GM23338 (cell line): ENCODE results near the gene TFB2M. TPM values are rescaled to one million over a fixed set of nuclear protein-coding genes. Genes with fewer than 3 reads are reported as not detected.
A peak's percentile ranks its signal among the peaks of the same experiment; 100 is the strongest.

Experiments
- ATAC-seq: fragments of 200-7000 bp; cut with Tn5 transposase; 3 replicates; pipeline ENCODE4 v1.9.1; 2020
- DNase-seq: peaks from one replicate; pipeline ENCODE4 v3.0.0-alpha.2; 2015; ENCODE audit warnings: low spot score
- H2AFZ ChIP-seq: fragments of 200-600 bp; sonication (generic); 2 replicates; pipeline ENCODE4 v1.8.0; 2016; ENCODE audit warnings: antibody characterized with exemption, mild to moderate bottlenecking, moderate library complexity
- H3F3A ChIP-seq: fragments of 200-600 bp; sonication (generic); replicated peaks from 2 replicates; pipeline ENCODE4 v1.8.0; 2017; ENCODE audit warnings: antibody characterized with exemption, mixed run types, low read depth
- H3K27ac ChIP-seq: fragments of 200-600 bp; sonication (generic); 2 replicates; pipeline ENCODE4 v1.6.1; 2016; ENCODE audit warnings: low read depth
- H3K27me3 ChIP-seq: fragments of 200-600 bp; sonication (generic); 2 replicates; pipeline ENCODE4 v1.8.0; 2016; ENCODE audit warnings: mild to moderate bottlenecking, mixed run types, moderate library complexity; ENCODE audit not compliant: insufficient read depth
- H3K36me3 ChIP-seq: fragments of 200-600 bp; sonication (generic); 2 replicates; pipeline ENCODE4 v1.8.0; 2016; ENCODE audit warnings: mild to moderate bottlenecking; ENCODE audit not compliant: insufficient read depth
- H3K4me1 ChIP-seq: fragments of 200-600 bp; sonication (generic); 2 replicates; pipeline ENCODE4 v1.8.0; 2016; ENCODE audit warnings: mild to moderate bottlenecking, moderate library complexity; ENCODE audit not compliant: insufficient read depth
- H3K4me2 ChIP-seq: fragments of 200-600 bp; sonication (generic); 2 replicates; pipeline ENCODE4 v1.7.1; 2017; ENCODE audit warnings: mixed run types
- H3K4me3 ChIP-seq: fragments of 200-600 bp; sonication (generic); 2 replicates; pipeline ENCODE4 v1.6.1; 2016; ENCODE audit warnings: mixed run types
- H3K79me2 ChIP-seq: fragments of 200-600 bp; sonication (generic); replicated peaks from 2 replicates; pipeline ENCODE4 v1.8.0; 2017; ENCODE audit warnings: mild to moderate bottlenecking; ENCODE audit not compliant: insufficient read depth
- H3K9me2 ChIP-seq: fragments of 200-600 bp; sonication (generic); 2 replicates; pipeline ENCODE4 v1.8.0; 2017; ENCODE audit not compliant: insufficient read depth
- H4K20me1 ChIP-seq: fragments of 200-600 bp; sonication (generic); replicated peaks from 2 replicates; pipeline ENCODE4 v1.8.0; 2017; ENCODE audit warnings: mild to moderate bottlenecking; ENCODE audit not compliant: insufficient read depth
- H3K27ac Mint-ChIP-seq: 2 replicates; pipeline ENCODE4 v1.8.0; 2020; ENCODE audit warnings: inconsistent platforms, mild to moderate bottlenecking, moderate library complexity, mixed read lengths
- H3K27me3 Mint-ChIP-seq: 3 replicates; pipeline ENCODE4 v1.8.0; 2022; ENCODE audit warnings: low read depth, mild to moderate bottlenecking, moderate library complexity, mixed read lengths, inconsistent platforms; ENCODE audit not compliant: insufficient read depth, poor library complexity
- H3K36me3 Mint-ChIP-seq: 3 replicates; pipeline ENCODE4 v1.8.0; 2021; ENCODE audit warnings: low read depth, mild to moderate bottlenecking, inconsistent platforms, moderate library complexity, mixed read lengths
- H3K4me1 Mint-ChIP-seq: 3 replicates; pipeline ENCODE4 v1.8.0; 2020; ENCODE audit warnings: mild to moderate bottlenecking, inconsistent platforms, mixed read lengths
- H3K4me3 Mint-ChIP-seq: 3 replicates; pipeline ENCODE4 v1.8.0; 2021; ENCODE audit warnings: moderate library complexity, mild to moderate bottlenecking, inconsistent platforms, mixed read lengths
- H3K9me3 Mint-ChIP-seq: 3 replicates; pipeline ENCODE4 v1.8.0; 2020; ENCODE audit warnings: moderate library complexity, mild to moderate bottlenecking, inconsistent platforms, mixed read lengths
- CREB1 ChIP-seq: fragments of 250-450 bp; sonication (Bioruptor Pico); IDR thresholded peaks from 2 replicates; pipeline ENCODE4 v1.5.0; 2020; ENCODE audit warnings: low read depth, mild to moderate bottlenecking, moderate library complexity
- CTCF ChIP-seq, 2 experiments: fragments of 200-600 bp in 1 of 2; sonication (generic) in 1 of 2; conservative IDR thresholded peaks; 2 replicates each; pipeline versions ENCODE4 v1.5.1 to v1.6.1; 2016 to 2017; ENCODE audit warnings: antibody characterized with exemption in 2 of 2, low read depth in 2 of 2, mild to moderate bottlenecking in 2 of 2, moderate library complexity in 1 of 2
- EZH2 ChIP-seq: fragments of 200-600 bp; sonication (generic); IDR thresholded peaks from one replicate; pipeline ENCODE4 v1.8.0; 2017; ENCODE audit warnings: antibody characterized with exemption, mild to moderate bottlenecking, low read depth; ENCODE audit not compliant: unreplicated experiment
- EZH2phosphoT487 ChIP-seq: fragments of 200-600 bp; sonication (generic); IDR thresholded peaks from one replicate; pipeline ENCODE4 v1.8.1; 2018; ENCODE audit warnings: antibody characterized with exemption; ENCODE audit not compliant: unreplicated experiment
- JUNB ChIP-seq: IDR thresholded peaks from one replicate; pipeline ENCODE4 v1.6.1; 2016; ENCODE audit warnings: antibody characterized with exemption; ENCODE audit not compliant: unreplicated experiment
- NANOG ChIP-seq: IDR thresholded peaks from 2 replicates; pipeline ENCODE4 v1.6.1; 2016; ENCODE audit warnings: antibody characterized with exemption, borderline replicate concordance
- POLR2AphosphoS5 ChIP-seq: IDR thresholded peaks from 2 replicates; pipeline ENCODE4 v1.6.1; 2016; ENCODE audit warnings: antibody characterized with exemption, low read depth
- STAT1 ChIP-seq: IDR thresholded peaks from one replicate; pipeline ENCODE4 v1.6.1; 2016; ENCODE audit warnings: antibody characterized with exemption; ENCODE audit not compliant: unreplicated experiment
- ZNF114 ChIP-seq: fragments of 250-450 bp; sonication (Bioruptor Pico); IDR thresholded peaks from 2 replicates; pipeline ENCODE4 v1.5.0; 2020; ENCODE audit warnings: mild to moderate bottlenecking, moderate library complexity
- ZNF331 ChIP-seq: fragments of 250-450 bp; sonication (Bioruptor Pico); IDR thresholded peaks from 2 replicates; pipeline ENCODE4 v1.5.0; 2020; ENCODE audit warnings: low read depth, mild to moderate bottlenecking, moderate library complexity
- polyA plus RNA-seq: library from polyadenylated mRNA; unstranded; fragments of >200 nt; fragmentation: Nextera tagmentation; extraction: Ambion mirVana; gene quantifications from 2 replicates; pipeline ENCODE4 v1.2.1, GENCODE V29; 2016
- total RNA-seq: library from RNA; depleted of rRNA; stranded (reverse); fragments of >200 nt; shearing (Covaris generic); gene quantifications from 2 replicates; pipeline ENCODE4 v1.2.3, GENCODE V29; 2014
- TF ChIP-seq, protein P1 (sequence below): IDR thresholded peaks from 2 replicates; pipeline ENCODE4 v1.6.1; 2016; ENCODE audit warnings: antibody characterized with exemption

The TFB2M gene
- total and polyA plus RNA-seq, 2 experiments from 2014 or later: 18.7 to 24.9 TPM

- H3K36me3 Mint-ChIP-seq: peaks cover 11% of the 10 kb centered on the region; the same call in 2 of the 3 replicates
- no peak overlapping the region for H3K4me3 Mint-ChIP-seq
- no peaks in the 10 kb centered on the region for H3K27me3 ChIP-seq
- peak overlapping the region; percentile 28; the same call in 1 of the 2 replicates for H2AFZ ChIP-seq
- no peak for ATAC-seq
- no peaks in the 10 kb centered on the region for H3F3A ChIP-seq
- H4K20me1 ChIP-seq: no peaks in the 10 kb centered on the region
- no peaks in the 10 kb centered on the region for H3K36me3 ChIP-seq
- H3K9me3 Mint-ChIP-seq: peaks cover 53% of the 10 kb centered on the region
- H3K4me1 Mint-ChIP-seq: no peaks in the 10 kb centered on the region; the same call in 2 of the 3 replicates
- no peak overlapping the region for H3K4me3 ChIP-seq
- no peak overlapping the region for H3K27ac Mint-ChIP-seq
- H3K9me2 ChIP-seq: no peaks in the 10 kb centered on the region
- H3K27me3 Mint-ChIP-seq: peaks cover 3% of the 10 kb centered on the region
- H3K4me2 ChIP-seq: no peak overlapping the region
- TF ChIP-seq ZNF331 (CRISPR knock-in tag): no peak
- TF ChIP-seq, protein P1, sequence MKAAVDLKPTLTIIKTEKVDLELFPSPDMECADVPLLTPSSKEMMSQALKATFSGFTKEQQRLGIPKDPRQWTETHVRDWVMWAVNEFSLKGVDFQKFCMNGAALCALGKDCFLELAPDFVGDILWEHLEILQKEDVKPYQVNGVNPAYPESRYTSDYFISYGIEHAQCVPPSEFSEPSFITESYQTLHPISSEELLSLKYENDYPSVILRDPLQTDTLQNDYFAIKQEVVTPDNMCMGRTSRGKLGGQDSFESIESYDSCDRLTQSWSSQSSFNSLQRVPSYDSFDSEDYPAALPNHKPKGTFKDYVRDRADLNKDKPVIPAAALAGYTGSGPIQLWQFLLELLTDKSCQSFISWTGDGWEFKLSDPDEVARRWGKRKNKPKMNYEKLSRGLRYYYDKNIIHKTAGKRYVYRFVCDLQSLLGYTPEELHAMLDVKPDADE: no peak
- TF ChIP-seq CTCF (conservative IDR thresholded peaks at IDR 0.05; ENCODE audit: low read depth in 2 of 2): no peak
- TF ChIP-seq EZH2: no peak
- TF ChIP-seq NANOG: no peak
- TF ChIP-seq EZH2phosphoT487: no peak
- no peaks in the 10 kb centered on the region for H3K4me1 ChIP-seq
- H3K79me2 ChIP-seq: no peaks in the 10 kb centered on the region
- no peak overlapping the region for H3K27ac ChIP-seq
- no peak for DNase-seq
These were observed 38.5 kb downstream of the TFB2M start for GRCh38 chr1:246527402-246528088.

DNA sequence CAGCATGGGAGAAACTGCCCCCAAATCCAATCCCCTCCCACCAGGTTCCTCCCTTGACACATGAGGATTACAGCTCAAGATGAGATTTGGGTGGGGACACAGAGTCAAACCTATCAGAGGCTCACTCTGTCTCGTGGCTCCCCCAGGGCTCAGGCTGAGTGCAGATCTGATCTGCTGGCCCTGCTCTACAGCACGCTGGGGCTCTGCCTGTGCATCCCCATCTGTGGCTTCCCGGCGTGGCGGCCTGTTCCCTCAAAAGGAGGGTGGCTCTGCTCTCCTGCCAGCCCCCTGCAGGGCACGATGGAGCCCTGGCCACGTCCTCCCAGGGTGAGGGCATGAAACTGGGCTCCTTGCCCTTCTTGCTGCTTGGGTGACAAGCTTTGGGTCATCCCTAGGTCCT is 39.1 kb downstream of the TFB2M start:
- H3K36me3 Mint-ChIP-seq: peaks cover 11% of the 10 kb centered on the region; the same call in 2 of the 3 replicates
- Histone ChIP-seq H3K36me3 (no peaks in the 10 kb centered on the region), H2AFZ (peak overlapping the region; percentile 28; the same call in 1 of the 2 replicates), H3K4me2 (no peak overlapping the region), H3K4me1 (no peaks in the 10 kb centered on the region), H3K4me3 (no peak overlapping the region), H3K27me3 (no peaks in the 10 kb centered on the region), H3K27ac (no peak overlapping the region), H3K9me2 (no peaks in the 10 kb centered on the region), H3F3A (no peaks in the 10 kb centered on the region), H4K20me1 (no peaks in the 10 kb centered on the region), H3K79me2 (no peaks in the 10 kb centered on the region)
- no peak overlapping the region for H3K27ac Mint-ChIP-seq
- DNase-seq (no peak), ATAC-seq (no peak)
- peaks cover 3% of the 10 kb centered on the region for H3K27me3 Mint-ChIP-seq
- peaks cover 53% of the 10 kb centered on the region for H3K9me3 Mint-ChIP-seq
- no peaks in the 10 kb centered on the region; the same call in 2 of the 3 replicates for H3K4me1 Mint-ChIP-seq
- no peak overlapping the region for H3K4me3 Mint-ChIP-seq
- TF ChIP-seq, protein P1: no peak
- no peak for TF ChIP-seq EZH2phosphoT487
- TF ChIP-seq CREB1: no peak
- TF ChIP-seq POLR2AphosphoS5: no peak
- TF ChIP-seq STAT1: no peak
- TF ChIP-seq EZH2: no peak
- no peak for TF ChIP-seq ZNF114
- no peak for TF ChIP-seq ZNF331 (CRISPR knock-in tag)
- no peak for TF ChIP-seq CTCF (conservative IDR thresholded peaks at IDR 0.05; ENCODE audit: low read depth in 2 of 2)
- TF ChIP-seq JUNB: no peak
